H9 (cell line): ENCODE measurements around the gene PRPF6. TPM values are rescaled to one million over a fixed set of nuclear protein-coding genes. Genes with fewer than 3 reads are reported as not detected.

Experiments used
- DNase-seq: peaks from one replicate; pipeline ENCODE4 v3.0.0-alpha.2; 2017
- H2AFZ ChIP-seq: one replicate; pipeline ENCODE4 v1.6.1; 2013; ENCODE audit warnings: mild to moderate bottlenecking, low read length, control low read depth, moderate library complexity
- H2AK5ac ChIP-seq: 2 replicates; pipeline ENCODE4 v1.6.1; 2013; ENCODE audit warnings: low read length, control low read depth, mixed read lengths; ENCODE audit not compliant: insufficient read length
- H2BK120ac ChIP-seq: one replicate; pipeline ENCODE4 v1.6.1; 2013; ENCODE audit warnings: low read depth, mild to moderate bottlenecking, low read length, control low read depth, inconsistent platforms; ENCODE audit not compliant: poor library complexity, severe bottlenecking
- H2BK12ac ChIP-seq: 2 replicates; pipeline ENCODE4 v1.6.1; 2013; ENCODE audit warnings: low read length, control low read depth, mixed read lengths, low read depth; ENCODE audit not compliant: insufficient read length
- H2BK15ac ChIP-seq: 2 replicates; pipeline ENCODE4 v1.6.1; 2013; ENCODE audit warnings: low read depth, low read length, control low read depth
- H2BK20ac ChIP-seq: one replicate; pipeline ENCODE4 v1.6.1; 2013; ENCODE audit warnings: low read depth, mild to moderate bottlenecking, low read length, control low read depth, inconsistent platforms; ENCODE audit not compliant: poor library complexity, severe bottlenecking
- H2BK5ac ChIP-seq: 2 replicates; pipeline ENCODE4 v1.6.1; 2013; ENCODE audit warnings: low read length, control low read depth, mixed read lengths; ENCODE audit not compliant: insufficient read length
- H3K14ac ChIP-seq: 2 replicates; pipeline ENCODE4 v1.6.1; 2013; ENCODE audit warnings: low read length, control low read depth; ENCODE audit not compliant: insufficient read depth
- H3K18ac ChIP-seq: 2 replicates; pipeline ENCODE4 v1.6.1; 2013; ENCODE audit warnings: low read depth, mild to moderate bottlenecking, mixed read lengths, low read length, control low read depth; ENCODE audit not compliant: insufficient read length
- H3K23ac ChIP-seq: 2 replicates; pipeline ENCODE4 v1.6.1; 2013; ENCODE audit warnings: low read length, control low read depth, mixed read lengths, low read depth; ENCODE audit not compliant: insufficient read length
- H3K23me2 ChIP-seq: 2 replicates; pipeline ENCODE4 v1.6.1; 2013; ENCODE audit warnings: low read depth, mild to moderate bottlenecking, mixed read lengths, low read length, control low read depth; ENCODE audit not compliant: insufficient read length, poor library complexity, severe bottlenecking
- H3K27ac ChIP-seq: 2 replicates; pipeline ENCODE4 v1.5.1; 2013; ENCODE audit warnings: low read length, control low read depth, mixed read lengths, low read depth; ENCODE audit not compliant: insufficient read length
- H3K27me3 ChIP-seq: 2 replicates; pipeline ENCODE4 v1.6.1; 2013; ENCODE audit warnings: low read length, control low read depth, inconsistent platforms; ENCODE audit not compliant: insufficient read depth
- H3K4ac ChIP-seq: 2 replicates; pipeline ENCODE4 v1.6.1; 2013; ENCODE audit warnings: low read depth, mild to moderate bottlenecking, control low read depth, inconsistent platforms, low read length, moderate library complexity
- H3K4me1 ChIP-seq: 2 replicates; pipeline ENCODE4 v1.6.1; 2013; ENCODE audit warnings: low read length, control low read depth, inconsistent platforms; ENCODE audit not compliant: insufficient read depth
- H3K4me2 ChIP-seq: 2 replicates; pipeline ENCODE4 v1.6.1; 2013; ENCODE audit warnings: low read length, control low read depth, mixed read lengths; ENCODE audit not compliant: insufficient read length, insufficient read depth
- H3K56ac ChIP-seq: 2 replicates; pipeline ENCODE4 v1.6.1; 2013; ENCODE audit warnings: low read depth, mild to moderate bottlenecking, mixed read lengths, low read length, control low read depth; ENCODE audit not compliant: insufficient read length
- H3K79me1 ChIP-seq: 2 replicates; pipeline ENCODE4 v1.6.1; 2013; ENCODE audit warnings: low read depth, mild to moderate bottlenecking, moderate library complexity, low read length, control low read depth, inconsistent platforms; ENCODE audit not compliant: insufficient read depth, poor library complexity, severe bottlenecking
- H3K79me2 ChIP-seq: 2 replicates; pipeline ENCODE4 v1.6.1; 2013; ENCODE audit warnings: low read length, control low read depth, inconsistent platforms; ENCODE audit not compliant: insufficient read depth
- H3K9ac ChIP-seq: 2 replicates; pipeline ENCODE4 v1.6.1; 2013; ENCODE audit warnings: low read length, control low read depth, mixed read lengths; ENCODE audit not compliant: insufficient read length; ENCODE audit errors: extremely low read depth
- H3K9me3 ChIP-seq: one replicate; pipeline ENCODE4 v1.6.1; 2013; ENCODE audit warnings: low read depth, low read length, inconsistent platforms; ENCODE audit not compliant: control insufficient read depth
- H3T11ph ChIP-seq: one replicate; pipeline ENCODE4 v1.6.1; 2013; ENCODE audit warnings: mild to moderate bottlenecking, low read length, control low read depth, inconsistent platforms
- H4K20me1 ChIP-seq: one replicate; pipeline ENCODE4 v1.6.1; 2013; ENCODE audit not compliant: control insufficient read depth, insufficient read length, insufficient read depth
- H4K5ac ChIP-seq: 2 replicates; pipeline ENCODE4 v1.6.1; 2013; ENCODE audit warnings: low read depth, mild to moderate bottlenecking, mixed read lengths, low read length, control low read depth; ENCODE audit not compliant: insufficient read length
- H4K8ac ChIP-seq: replicated peaks from 2 replicates; pipeline ENCODE4 v1.6.1; 2013; ENCODE audit warnings: low read length, control low read depth, mixed read lengths, low read depth; ENCODE audit not compliant: insufficient read length
- H4K91ac ChIP-seq: 2 replicates; pipeline ENCODE4 v1.6.1; 2013; ENCODE audit warnings: low read depth, mild to moderate bottlenecking, moderate library complexity, mixed read lengths, low read length, control low read depth; ENCODE audit not compliant: insufficient read length
- H3K27ac Mint-ChIP-seq, 3 experiments: 2 replicates in 2 of 3; 3 replicates in 1 of 3; pipeline ENCODE4 v1.8.0; 2020 to 2021; ENCODE audit warnings: mixed read lengths in 3 of 3, mild to moderate bottlenecking in 1 of 3, moderate library complexity in 1 of 3
- H3K27me3 Mint-ChIP-seq: 2 replicates; pipeline ENCODE4 v1.8.0; 2021; ENCODE audit warnings: low read depth, mild to moderate bottlenecking, moderate library complexity, mixed read lengths
- H3K36me3 Mint-ChIP-seq, 3 experiments: 2 replicates in 2 of 3; 3 replicates in 1 of 3; pipeline ENCODE4 v1.8.0; 2020 to 2021; ENCODE audit warnings: low read depth in 3 of 3, mixed read lengths in 3 of 3; ENCODE audit not compliant: insufficient read depth in 1 of 3
- H3K4me1 Mint-ChIP-seq, 2 experiments: 2 replicates each; pipeline ENCODE4 v1.8.0; 2020; ENCODE audit warnings: mixed read lengths in 2 of 2
- H3K4me3 Mint-ChIP-seq, 2 experiments: 2 replicates in 1 of 2; 3 replicates in 1 of 2; pipeline ENCODE4 v1.8.0; 2020 to 2021; ENCODE audit warnings: mild to moderate bottlenecking in 2 of 2, mixed read lengths in 2 of 2, moderate library complexity in 1 of 2
- H3K9me3 Mint-ChIP-seq, 2 experiments: 2 replicates in 1 of 2; 3 replicates in 1 of 2; pipeline ENCODE4 v1.8.0; 2020; ENCODE audit warnings: mild to moderate bottlenecking in 2 of 2, mixed read lengths in 2 of 2, moderate library complexity in 1 of 2
- CTCF ChIP-seq: fragments of 200-600 bp; sonication (generic); conservative IDR thresholded peaks from 3 replicates; pipeline ENCODE4 v1.8.0; 2021; ENCODE audit warnings: antibody characterized with exemption, mild to moderate bottlenecking
- WGBS: extraction: QIAGEN DNeasy Blood & Tissue Kit; methylation state at CpG from one replicate; pipeline ENCODE4 v1.1.7; 2013; ENCODE audit warnings: missing lambda C conversion rate, low lambda C conversion rate, mixed read lengths; ENCODE audit not compliant: insufficient read length; ENCODE audit errors: extremely low coverage; 5-methylcytosine and 5-hydroxymethylcytosine counted together
- total RNA-seq: library from RNA; stranded (reverse); gene quantifications from 2 replicates; pipeline ENCODE4 v1.2.1, GENCODE V29; 2021

Gene PRPF6
- total RNA-seq, 1 experiment from 2014 or later, result 87.9 TPM

DNA sequence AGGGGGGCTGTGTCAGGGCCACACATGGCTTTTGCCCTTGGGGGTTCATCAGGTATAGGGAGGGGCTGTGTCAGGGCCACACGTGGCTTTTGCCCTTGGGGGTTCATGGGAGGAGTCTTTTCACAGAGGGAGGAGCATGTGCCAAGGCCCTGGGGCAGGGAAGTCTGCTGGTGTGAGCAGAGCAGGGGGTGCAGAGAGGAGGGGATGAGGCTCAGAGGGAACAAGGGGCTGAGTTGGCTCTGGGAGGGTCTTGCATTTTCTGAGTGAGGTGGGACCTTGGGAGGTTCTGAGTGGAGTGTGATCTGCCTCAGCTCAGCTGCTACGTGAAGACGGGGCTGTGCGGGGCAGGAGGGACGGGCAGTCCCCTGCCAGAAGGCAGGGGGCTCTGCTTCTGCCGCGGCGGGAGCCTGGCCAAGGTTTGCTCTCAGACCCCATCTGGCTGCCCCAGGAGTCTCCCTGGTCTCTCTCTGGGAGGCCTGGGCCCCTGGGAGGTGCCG, 74.5 kb downstream of the PRPF6 start:
- Histone ChIP-seq H3K14ac (no peak overlapping the region), H4K5ac (no peak overlapping the region), H2BK15ac (no peak overlapping the region), H3K27ac (no peak overlapping the region), H3K27me3 (no peaks in the 10 kb centered on the region; the same call in 1 of the 2 replicates), H3K79me1 (no peaks in the 10 kb centered on the region), H4K91ac (no peak overlapping the region), H2BK20ac (no peak overlapping the region), H3K18ac (no peak overlapping the region), H2BK12ac (no peak overlapping the region), H4K8ac (no peak overlapping the region), H4K20me1 (no peaks in the 10 kb centered on the region), H3K9me3 (no peaks in the 10 kb centered on the region), H3T11ph (no peak overlapping the region), H3K79me2 (no peaks in the 10 kb centered on the region), H3K23me2 (no peaks in the 10 kb centered on the region), H3K9ac (no peak overlapping the region), H2BK5ac (no peak overlapping the region), H3K56ac (no peak overlapping the region), H2AFZ (no peak overlapping the region), H3K4me2 (no peak overlapping the region), H3K23ac (no peak overlapping the region), H3K4ac (no peak overlapping the region), H2AK5ac (no peak overlapping the region), H2BK120ac (no peak overlapping the region), H3K4me1 (no peaks in the 10 kb centered on the region)
- Mint-ChIP-seq H3K27ac (0 out of 7 replicates have a peak overlapping the region, but pooled peaks of 1 of the 3 experiments have one; percentile 35), H3K27me3 (peaks cover 31% of the 10 kb centered on the region), H3K4me3 (no peak overlapping the region; a peak in 1 of 5 replicates), H3K9me3 (no peaks in the 10 kb centered on the region; a peak in 1 of 5 replicates), H3K4me1 (peaks cover 21 to 30% of the 10 kb centered on the region in 2 experiments), H3K36me3 (no peaks in the 10 kb centered on the region; a peak in 1 of 7 replicates)
- no peak for DNase-seq
- no CpG with 5 or more reads among the region's 9 CpGs for WGBS
- no peak for TF ChIP-seq CTCF
